Lung (tissue), 12 donors: ENCODE data around the gene YY1. TPM values are rescaled to one million over a fixed set of nuclear protein-coding genes. Genes with fewer than 3 reads are reported as not detected.
A peak's percentile ranks its signal among the peaks of the same experiment; 100 is the strongest.

Source experiments
- ATAC-seq: fragments of 200-7000 bp; cut with Tn5 transposase; one replicate; pipeline ENCODE4 v1.9.1; 2020; ENCODE audit warnings: moderate number of reproducible peaks; ENCODE audit not compliant: insufficient read depth, low FRiP score
- DNase-seq, 3 donors: peaks; one replicate each; pipeline ENCODE4 v3.0.0-alpha.2; 2013 to 2017
- H3K27ac ChIP-seq, 2 donors: one replicate each; pipeline ENCODE4 v1.5.1; 2013; ENCODE audit warnings: mild to moderate bottlenecking in 2 of 2, moderate library complexity in 2 of 2, control low read depth in 1 of 2, inconsistent platforms in 1 of 2, low read depth in 1 of 2, low read length in 1 of 2
- H3K27me3 ChIP-seq, 3 donors: one replicate each; pipeline ENCODE4 v1.5.1; 2013; ENCODE audit warnings: low read length in 2 of 3; ENCODE audit not compliant: control insufficient read depth in 3 of 3, insufficient read depth in 3 of 3
- H3K36me3 ChIP-seq, 4 donors: one replicate each; pipeline ENCODE4 v1.5.1; 2013; ENCODE audit warnings: low read length in 4 of 4, mild to moderate bottlenecking in 1 of 4, moderate library complexity in 1 of 4; ENCODE audit not compliant: control insufficient read depth in 4 of 4, insufficient read depth in 4 of 4
- H3K4me1 ChIP-seq, 5 donors: one replicate each; pipeline ENCODE4 v1.5.1; 2013; ENCODE audit warnings: low read length in 5 of 5, mild to moderate bottlenecking in 2 of 5, moderate library complexity in 1 of 5; ENCODE audit not compliant: control insufficient read depth in 5 of 5, insufficient read depth in 5 of 5
- H3K4me3 ChIP-seq: one replicate; pipeline ENCODE4 v1.5.1; 2013; ENCODE audit warnings: mild to moderate bottlenecking, control low read depth, moderate library complexity
- H3K9ac ChIP-seq, 2 donors: one replicate each; pipeline ENCODE4 v1.5.1; 2013; ENCODE audit warnings: low read length in 2 of 2, control low read depth in 1 of 2; ENCODE audit not compliant: insufficient read depth in 1 of 2
- H3K9me3 ChIP-seq, 4 donors: one replicate each; pipeline ENCODE4 v1.5.1; 2013; ENCODE audit warnings: low read length in 3 of 4, mild to moderate bottlenecking in 1 of 4, moderate library complexity in 1 of 4; ENCODE audit not compliant: control insufficient read depth in 4 of 4, insufficient read depth in 3 of 4
- WGBS, 2 donors: extraction: QIAGEN DNeasy Blood & Tissue Kit; methylation state at CpG; one replicate each; pipeline ENCODE4 v1.1.7; 2013; 5-methylcytosine and 5-hydroxymethylcytosine counted together
- polyA plus RNA-seq, 2 donors: library from polyadenylated mRNA; stranded (reverse); fragments of 200-250 nt; gene quantifications; one replicate each; pipeline ENCODE4 v1.2.1, GENCODE V29; 2013
- total RNA-seq, 2 donors: library from RNA; depleted of rRNA in 1 of 2; stranded (reverse); fragments of >200 nt in 1 of 2; gene quantifications; one replicate each; pipeline ENCODE4 v1.2.1, GENCODE V29; 2014 to 2021
- TF ChIP-seq, protein P1 (sequence below): IDR thresholded peaks from 2 replicates; pipeline ENCODE4 v1.5.1; 2012; ENCODE audit warnings: mild to moderate bottlenecking; ENCODE audit errors: control extremely low read depth, extremely low read depth
- donor health status: control.
- donor health status: control.
- donor health status: Bipolar disorder and iron deficiency.
- donor health status: healthy.
- donor health status: DM: yes; HTN: yes; CAD: no.

Gene YY1
- total and polyA plus RNA-seq, 4 donors = 22.9 to 62.9 (median 34.6) TPM

- Histone ChIP-seq H3K27me3 (no peaks in the 10 kb centered on the region), H3K4me3 (no peak overlapping the region), H3K9ac (no peak overlapping the region), H3K27ac (peak overlapping the region in 1 of 2 donors; percentile 26), H3K4me1 (peaks cover 0 to 14% (median 7%) of the 10 kb centered on the region in 5 donors), H3K36me3 (peaks cover 0 to 6% (median under 1%) of the 10 kb centered on the region in 4 donors), H3K9me3 (no peaks in the 10 kb centered on the region)
- 71 to 73% methylated on average over 26 of the region's 26 CpGs for WGBS, 2 donors
- ATAC-seq (no peak), DNase-seq (no peak)
- TF ChIP-seq, protein P1, sequence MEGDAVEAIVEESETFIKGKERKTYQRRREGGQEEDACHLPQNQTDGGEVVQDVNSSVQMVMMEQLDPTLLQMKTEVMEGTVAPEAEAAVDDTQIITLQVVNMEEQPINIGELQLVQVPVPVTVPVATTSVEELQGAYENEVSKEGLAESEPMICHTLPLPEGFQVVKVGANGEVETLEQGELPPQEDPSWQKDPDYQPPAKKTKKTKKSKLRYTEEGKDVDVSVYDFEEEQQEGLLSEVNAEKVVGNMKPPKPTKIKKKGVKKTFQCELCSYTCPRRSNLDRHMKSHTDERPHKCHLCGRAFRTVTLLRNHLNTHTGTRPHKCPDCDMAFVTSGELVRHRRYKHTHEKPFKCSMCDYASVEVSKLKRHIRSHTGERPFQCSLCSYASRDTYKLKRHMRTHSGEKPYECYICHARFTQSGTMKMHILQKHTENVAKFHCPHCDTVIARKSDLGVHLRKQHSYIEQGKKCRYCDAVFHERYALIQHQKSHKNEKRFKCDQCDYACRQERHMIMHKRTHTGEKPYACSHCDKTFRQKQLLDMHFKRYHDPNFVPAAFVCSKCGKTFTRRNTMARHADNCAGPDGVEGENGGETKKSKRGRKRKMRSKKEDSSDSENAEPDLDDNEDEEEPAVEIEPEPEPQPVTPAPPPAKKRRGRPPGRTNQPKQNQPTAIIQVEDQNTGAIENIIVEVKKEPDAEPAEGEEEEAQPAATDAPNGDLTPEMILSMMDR = no peak
Measured at GRCh38 chr14:100283984-100284881, 45.3 kb downstream of the YY1 start.

- 0 to 1% methylated on average over 58 to 82 of the region's 82 CpGs for WGBS, 2 donors
- TF ChIP-seq, protein P1 = peak; percentile 46
- peaks cover 0 to 2% (median under 1%) of the 10 kb centered on the region in 4 donors for H3K36me3 ChIP-seq
- H3K4me3 ChIP-seq = peak overlapping the region; percentile 81
- H3K9me3 ChIP-seq = no peaks in the 10 kb centered on the region
- peak; percentile 69 to 80 (median 79) for DNase-seq
- H3K9ac ChIP-seq = peak overlapping the region in 1 of 2 donors; percentile 37
- H3K27me3 ChIP-seq = no peaks in the 10 kb centered on the region
- ATAC-seq = peak; percentile 92
- peaks cover 0 to 13% (median 7%) of the 10 kb centered on the region in 5 donors for H3K4me1 ChIP-seq
- H3K27ac ChIP-seq = peak overlapping the region; percentile 88 to 92
Measured at GRCh38 chr14:100285021-100285912, 46.3 kb downstream of the YY1 start.

DNA sequence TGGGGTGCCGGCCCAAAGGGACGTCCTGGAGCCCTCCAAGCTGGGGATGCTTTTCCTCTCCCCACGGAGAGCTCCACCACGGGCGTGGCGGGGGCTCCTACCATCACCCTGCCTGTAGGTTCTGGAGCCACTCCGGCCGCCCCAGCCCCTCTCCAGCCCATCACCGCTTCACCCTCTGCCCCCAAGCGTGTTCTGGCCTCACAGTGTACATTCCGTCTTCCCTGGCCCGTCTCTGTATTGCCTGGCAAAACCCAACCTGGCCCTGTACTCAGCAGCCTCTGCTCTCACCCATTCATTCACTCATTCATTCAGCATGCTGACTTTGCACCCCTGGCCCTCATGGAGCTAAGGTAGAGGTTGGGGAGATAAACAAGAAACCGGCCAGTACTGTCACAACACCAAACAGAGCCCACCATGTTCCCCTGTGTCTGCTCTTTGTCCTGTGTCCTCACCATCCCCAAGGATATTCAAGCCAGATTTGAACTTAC is 47.0 kb downstream of the YY1 start:
- Histone ChIP-seq H3K27ac (peak overlapping the region in 1 of 2 donors; percentile 33), H3K9me3 (no peaks in the 10 kb centered on the region), H3K27me3 (no peaks in the 10 kb centered on the region), H3K9ac (peak overlapping the region; percentile 13 to 37), H3K4me3 (peak overlapping the region; percentile 81), H3K36me3 (peaks cover 0 to 5% (median 3%) of the 10 kb centered on the region in 4 donors), H3K4me1 (peaks cover 0 to 13% (median 7%) of the 10 kb centered on the region in 5 donors)
- WGBS, 2 donors = 31 to 64% methylated on average over 7 to 13 of the region's 13 CpGs
- TF ChIP-seq, protein P1 = no peak
- DNase-seq (no peak), ATAC-seq (no peak)
